Uterus (tissue), 2 donors: ENCODE results near the gene DIP2B.

Experiments
- POLR2A ChIP-seq, 2 donors: fragments of 450-650 bp; IDR thresholded peaks; one replicate each; pipeline ENCODE4 v1.6.1; 2016; ENCODE audit warnings: antibody characterized with exemption in 2 of 2, mild to moderate bottlenecking in 1 of 2, moderate library complexity in 1 of 2
- TF ChIP-seq, protein P1 (sequence below), 4 experiments: fragments of 200-600 bp in 2 of 4; fragments of 450-650 bp in 2 of 4; sonication (generic) in 2 of 4; IDR thresholded peaks; one replicate each; pipeline ENCODE4 v1.5.1; 2016 to 2019; ENCODE audit warnings: antibody characterized with exemption in 4 of 4, mild to moderate bottlenecking in 2 of 4, moderate library complexity in 1 of 4

DNA sequence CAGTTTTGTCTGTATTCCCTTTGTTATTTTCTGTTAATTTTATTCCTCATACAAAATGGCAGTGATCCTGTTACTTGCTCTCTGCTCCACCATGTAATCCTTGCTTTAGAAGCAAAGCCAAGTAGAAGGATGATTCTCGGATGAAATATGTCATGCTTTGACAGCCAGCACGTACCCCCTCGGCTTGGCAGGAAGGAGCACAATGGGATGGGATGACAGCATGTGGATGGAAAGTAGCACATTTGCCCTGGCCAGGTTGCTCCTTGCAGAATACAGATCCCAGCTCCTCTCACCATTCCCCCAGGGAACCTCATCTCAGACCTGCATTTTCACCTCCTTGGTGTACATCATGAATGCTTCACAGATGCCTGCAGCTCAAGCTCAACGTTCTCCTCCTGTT, 224.1 kb downstream of the DIP2B start:
- TF ChIP-seq, protein P1, sequence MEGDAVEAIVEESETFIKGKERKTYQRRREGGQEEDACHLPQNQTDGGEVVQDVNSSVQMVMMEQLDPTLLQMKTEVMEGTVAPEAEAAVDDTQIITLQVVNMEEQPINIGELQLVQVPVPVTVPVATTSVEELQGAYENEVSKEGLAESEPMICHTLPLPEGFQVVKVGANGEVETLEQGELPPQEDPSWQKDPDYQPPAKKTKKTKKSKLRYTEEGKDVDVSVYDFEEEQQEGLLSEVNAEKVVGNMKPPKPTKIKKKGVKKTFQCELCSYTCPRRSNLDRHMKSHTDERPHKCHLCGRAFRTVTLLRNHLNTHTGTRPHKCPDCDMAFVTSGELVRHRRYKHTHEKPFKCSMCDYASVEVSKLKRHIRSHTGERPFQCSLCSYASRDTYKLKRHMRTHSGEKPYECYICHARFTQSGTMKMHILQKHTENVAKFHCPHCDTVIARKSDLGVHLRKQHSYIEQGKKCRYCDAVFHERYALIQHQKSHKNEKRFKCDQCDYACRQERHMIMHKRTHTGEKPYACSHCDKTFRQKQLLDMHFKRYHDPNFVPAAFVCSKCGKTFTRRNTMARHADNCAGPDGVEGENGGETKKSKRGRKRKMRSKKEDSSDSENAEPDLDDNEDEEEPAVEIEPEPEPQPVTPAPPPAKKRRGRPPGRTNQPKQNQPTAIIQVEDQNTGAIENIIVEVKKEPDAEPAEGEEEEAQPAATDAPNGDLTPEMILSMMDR (IDR thresholded peaks at IDR 0.05) = no peak
- no peak for TF ChIP-seq POLR2A (IDR thresholded peaks at IDR 0.05)
